Stimulated activated CD4-positive, alpha-beta T cell treated with anti-CD3 and anti-CD28 coated beads, Interleukin-15, amount 100 ng/mL, for 1 hour (primary cell): ENCODE results near the gene GASK1B.

ENCODE experiments used
- DNase-seq, 2 donors: peaks; one replicate each; pipeline ENCODE4 v3.0.0-alpha.2; 2020; ENCODE audit warnings: low read depth in 1 of 2, low spot score in 1 of 2

The GASK1B gene

DNA sequence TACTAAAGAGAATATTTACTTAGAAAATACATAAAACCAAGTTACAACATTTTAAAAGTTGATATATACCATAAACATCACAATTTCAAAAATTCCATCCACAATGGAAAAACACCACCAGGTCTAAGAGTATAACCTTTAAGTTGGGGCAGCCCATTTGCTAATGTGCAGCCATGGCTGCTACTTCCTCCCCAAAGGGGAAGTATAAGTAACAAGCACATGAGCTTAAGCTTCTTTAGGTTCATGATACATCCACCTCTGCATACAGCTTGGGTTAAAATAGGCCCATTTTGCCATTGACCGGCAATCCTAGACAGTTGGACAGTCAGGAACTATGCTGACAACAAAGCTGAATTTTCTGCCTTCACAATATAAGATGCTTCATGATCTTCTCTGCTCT is 16.6 kb upstream of the GASK1B start:
- DNase-seq = no peak

DNA sequence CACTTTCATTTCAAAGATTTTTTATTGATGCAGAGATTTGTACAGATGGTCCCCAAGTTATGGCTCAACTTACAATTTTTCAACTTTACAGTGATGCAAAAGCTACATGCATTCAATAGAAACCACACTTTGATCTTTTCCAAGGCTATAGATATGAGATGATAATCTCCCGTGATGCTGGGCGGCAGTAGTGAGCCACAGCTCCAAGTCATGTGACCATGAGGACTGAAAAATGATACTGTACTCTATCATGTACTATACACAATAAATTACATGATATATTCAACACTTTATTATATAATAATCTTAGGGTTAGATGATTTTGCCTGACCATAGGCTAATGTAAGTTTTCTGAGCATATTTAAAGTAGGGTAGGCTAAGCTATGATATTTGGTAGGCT is 14.0 kb upstream of the GASK1B start:
- no peak for DNase-seq

DNA sequence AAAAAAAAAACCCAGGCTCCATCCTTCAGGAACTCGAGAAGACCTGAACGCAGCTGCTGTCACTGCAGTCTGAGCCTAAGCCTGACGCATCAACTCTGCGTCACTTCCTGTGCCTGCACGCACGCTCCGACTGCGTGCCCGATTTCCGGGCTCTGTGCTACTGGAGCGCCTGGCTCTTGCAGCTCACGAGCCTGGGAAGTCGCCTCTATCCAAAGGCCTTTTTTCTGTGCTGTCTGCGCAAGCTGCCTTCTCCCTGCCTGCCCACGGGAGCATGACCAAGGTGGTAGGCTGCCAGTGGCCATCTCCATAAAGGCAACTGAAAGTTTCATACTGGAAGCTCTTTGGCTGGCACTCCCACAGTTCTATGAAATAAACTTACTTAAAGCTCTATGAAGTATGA is 9.9 kb upstream of the GASK1B start:
- DNase-seq = no peak

GRCh38 chr4:158181906-158182305 is 9.1 kb upstream of the GASK1B start:
- DNase-seq = no peak

- DNase-seq = no peak
These were observed 6.6 kb upstream of the GASK1B start for GRCh38 chr4:158179465-158179864.

- DNase-seq = no peak
These were observed 4.0 kb upstream of the GASK1B start for GRCh38 chr4:158176776-158177175.

- DNase-seq = no peak
These were observed 3.3 kb upstream of the GASK1B start for GRCh38 chr4:158176108-158176507.

DNA sequence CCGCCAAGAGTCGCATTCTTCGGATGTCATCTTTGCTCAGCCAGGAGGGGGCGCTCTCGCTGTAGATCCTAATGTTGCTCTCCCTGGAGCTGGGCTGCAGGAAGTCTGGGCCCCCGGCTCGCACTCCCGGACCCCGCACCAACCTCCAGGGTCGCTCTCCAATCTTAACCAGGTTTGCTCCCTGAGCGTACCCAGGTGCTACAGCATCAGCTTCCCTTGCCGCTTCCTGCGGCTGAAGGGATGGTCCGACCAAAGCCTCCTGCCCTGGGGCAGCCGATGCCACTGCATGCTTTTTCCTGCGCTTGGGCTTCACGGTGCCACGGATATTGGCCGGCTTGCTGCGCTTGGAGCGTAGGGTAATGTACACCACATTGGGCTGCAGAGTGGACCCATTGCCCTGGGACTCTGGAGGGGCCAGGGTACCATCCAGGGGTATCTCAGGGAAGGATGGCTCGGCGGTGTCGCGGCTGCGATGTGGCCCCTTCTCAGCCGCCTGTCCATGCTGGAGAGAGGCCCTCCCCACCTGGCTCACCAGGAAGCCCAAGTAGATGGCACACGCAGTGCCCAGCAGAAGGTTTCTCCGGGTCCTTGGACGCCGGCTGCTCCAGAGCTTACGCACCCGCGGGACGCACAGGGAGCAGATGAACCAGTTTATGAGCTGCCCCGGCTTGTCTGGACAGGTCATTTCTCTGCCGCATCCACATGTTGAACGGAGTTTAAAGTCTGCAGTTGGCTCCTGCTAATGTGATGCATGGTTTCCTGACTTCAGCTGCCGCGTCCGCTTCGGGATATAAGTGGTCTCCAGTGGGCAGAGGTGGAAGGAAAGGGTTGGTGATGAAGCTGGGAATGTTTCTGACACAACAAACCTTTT is 1.9 kb downstream of the GASK1B start:
- DNase-seq = no peak

- no peak for DNase-seq
These were observed 2.7 kb downstream of the GASK1B start for GRCh38 chr4:158169931-158170690.

DNA sequence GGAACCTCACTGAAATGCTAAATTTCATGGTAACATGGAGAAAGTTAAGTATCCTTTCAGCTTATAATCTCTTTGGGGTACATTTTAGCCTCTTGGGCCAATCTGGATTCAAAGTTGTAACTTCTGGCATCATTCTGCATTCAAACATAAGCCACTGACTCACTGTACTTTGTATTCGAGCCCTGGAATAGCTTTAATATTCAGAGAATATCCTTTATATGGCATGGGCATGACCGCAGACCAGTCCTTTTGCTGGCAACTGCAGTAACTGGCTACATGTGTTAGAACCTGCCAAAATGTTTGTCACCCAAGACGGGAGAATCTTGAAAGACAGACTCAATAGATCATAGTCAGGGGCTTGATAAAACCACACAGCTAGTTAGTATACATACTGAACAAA is 3.3 kb downstream of the GASK1B start:
- no peak for DNase-seq

- DNase-seq = no peak
These were observed 4.2 kb downstream of the GASK1B start for GRCh38 chr4:158168606-158169005.

DNA sequence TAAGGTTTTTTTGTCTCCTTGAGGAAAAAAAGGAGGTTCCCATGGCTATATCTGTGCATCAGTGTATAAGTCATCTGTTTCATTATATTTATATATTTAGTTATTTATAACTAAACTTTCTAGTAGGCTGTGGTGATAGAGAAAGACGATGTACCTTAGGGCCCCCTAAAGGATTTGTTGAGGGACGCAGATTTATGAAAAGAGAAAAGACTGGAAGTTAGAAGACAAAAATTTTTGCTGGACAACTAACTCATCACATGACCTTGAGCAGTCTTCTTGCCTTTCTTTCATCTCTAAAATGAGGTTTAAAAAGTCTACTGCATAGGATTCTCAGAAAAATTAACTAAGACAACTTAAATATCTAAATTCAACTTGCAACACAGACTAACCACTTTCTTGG is 6.1 kb downstream of the GASK1B start:
- DNase-seq = no peak

DNA sequence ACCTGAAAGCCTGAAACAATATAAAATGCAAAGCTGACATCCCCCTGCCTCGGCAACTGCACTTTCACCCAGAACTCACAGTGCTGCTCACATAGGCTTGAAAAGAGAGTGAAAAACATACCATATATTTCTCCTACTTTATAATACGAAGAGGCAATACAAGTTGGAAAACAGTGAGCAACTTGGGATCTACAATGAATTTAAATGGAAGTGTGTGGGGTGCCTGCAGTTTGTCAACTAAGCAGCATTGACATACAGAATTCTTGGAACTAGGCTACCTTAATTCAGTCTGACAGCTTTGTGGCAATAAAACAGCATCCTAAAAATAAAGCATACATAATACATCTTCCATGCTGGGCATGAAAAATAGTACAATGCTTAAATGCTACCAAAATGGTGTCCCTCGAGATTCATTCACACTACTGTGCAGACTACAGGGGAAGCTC is 8.0 kb downstream of the GASK1B start:
- DNase-seq = no peak

- no peak for DNase-seq
These were observed 8.7 kb downstream of the GASK1B start for GRCh38 chr4:158163941-158164767.

DNA sequence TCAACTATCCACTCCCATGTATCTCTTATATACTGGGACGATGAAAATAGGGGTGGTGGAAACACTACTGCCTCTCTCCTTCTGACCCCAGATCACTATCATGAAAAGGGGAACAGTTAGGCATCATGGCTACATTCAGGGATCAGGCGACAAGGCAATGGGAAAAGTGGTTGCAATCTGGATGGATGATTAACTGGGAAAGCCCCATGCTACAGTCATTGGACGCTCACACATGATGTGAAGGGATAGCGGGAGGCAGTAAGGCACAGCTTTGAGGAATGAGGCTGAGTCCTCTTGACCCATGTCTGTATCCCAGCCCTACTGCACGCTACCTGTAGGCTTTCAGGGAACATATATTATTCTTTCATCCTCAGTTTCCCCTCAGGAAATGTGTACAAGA is 10.2 kb downstream of the GASK1B start:
- no peak for DNase-seq

GRCh38 chr4:158161551-158162354 is 11.1 kb downstream of the GASK1B start:
- no peak for DNase-seq

- no peak for DNase-seq
These were observed 13.1 kb downstream of the GASK1B start for GRCh38 chr4:158159718-158160094.

DNA sequence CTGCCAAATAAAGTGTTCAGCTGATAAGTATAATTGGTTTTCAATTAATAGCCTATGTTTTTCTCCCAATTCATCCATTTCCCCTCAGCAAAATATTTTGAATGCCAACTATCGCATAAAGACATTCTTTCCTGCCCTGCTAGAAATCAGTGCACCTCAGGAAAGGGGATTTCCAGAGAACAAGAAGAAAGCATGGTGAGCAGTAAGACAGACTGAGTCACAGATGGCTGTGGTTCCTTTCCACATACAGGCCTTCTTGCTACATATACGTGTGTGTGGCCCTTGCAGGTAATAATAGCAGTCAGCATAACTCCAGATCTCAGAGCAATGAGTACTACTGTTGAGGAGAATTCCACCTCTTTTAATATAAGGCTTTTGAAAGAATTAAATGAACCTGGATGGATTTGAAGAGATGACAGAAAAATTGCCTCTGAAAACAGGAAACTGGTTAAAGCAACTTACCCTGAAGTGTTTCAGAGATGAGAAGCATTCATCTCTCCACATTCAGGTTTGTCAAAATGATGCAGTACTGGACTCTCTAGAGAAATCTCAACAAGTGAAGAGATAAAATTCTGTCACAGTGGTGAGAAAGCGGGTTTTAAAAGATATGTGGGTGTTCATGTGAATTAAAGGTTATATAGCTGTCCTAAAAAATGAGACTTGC is 13.6 kb downstream of the GASK1B start:
- no peak for DNase-seq

DNA sequence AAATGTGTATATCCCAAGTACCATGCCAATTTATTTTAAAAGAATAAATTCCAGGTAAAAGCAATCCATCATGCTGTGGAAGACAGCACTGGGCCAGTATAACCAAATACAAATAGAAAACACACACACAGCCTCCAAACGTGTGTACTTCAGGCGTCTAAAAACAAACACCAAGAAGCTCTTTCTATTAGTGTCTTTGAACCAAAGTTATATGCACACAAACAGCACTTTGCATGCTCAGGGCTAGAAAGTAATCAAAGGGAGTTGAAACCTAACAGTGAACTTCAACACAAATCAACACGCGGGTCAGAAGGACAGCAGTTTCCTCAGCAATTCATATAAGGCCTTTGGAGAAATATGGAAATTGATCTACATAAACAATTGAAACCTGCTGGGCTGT is 15.4 kb downstream of the GASK1B start:
- DNase-seq = no peak

- DNase-seq = no peak
These were observed 17.0 kb downstream of the GASK1B start for GRCh38 chr4:158155656-158156356.
